Fibroblast of lung (primary cell): ENCODE data around the gene IGF1R.

Source experiments
- CTCF ChIP-seq, 2 donors: IDR thresholded peaks in 1 of 2; conservative IDR thresholded peaks in 1 of 2; 1 replicate in 1 of 2; 2 replicates in 1 of 2; pipeline ENCODE4 v1.5.1; 2011 to 2012; ENCODE audit warnings: low read length in 2 of 2, control low read depth in 1 of 2, inconsistent platforms in 1 of 2, low read depth in 1 of 2, mild to moderate bottlenecking in 1 of 2
- EZH2 ChIP-seq: IDR thresholded peaks from 2 replicates; pipeline ENCODE4 v1.5.1; 2012; ENCODE audit warnings: low read length, control low read depth, mild to moderate bottlenecking; ENCODE audit errors: missing control alignments

GRCh38 chr15:98901434-98902072, 253.2 kb downstream of the IGF1R start:
- TF ChIP-seq CTCF (conservative IDR thresholded peaks at IDR 0.05 in 1 of 2, IDR thresholded peaks at IDR 0.05 in 1 of 2; ENCODE audit: low read depth in 1 of 2, low read length in 2 of 2) (no peak), EZH2 (no peak)
